ENCODE measurements around the gene BMP10. TPM values are rescaled to one million over a fixed set of nuclear protein-coding genes. Genes with fewer than 3 reads are reported as not detected.

The BMP10 gene, protein sequence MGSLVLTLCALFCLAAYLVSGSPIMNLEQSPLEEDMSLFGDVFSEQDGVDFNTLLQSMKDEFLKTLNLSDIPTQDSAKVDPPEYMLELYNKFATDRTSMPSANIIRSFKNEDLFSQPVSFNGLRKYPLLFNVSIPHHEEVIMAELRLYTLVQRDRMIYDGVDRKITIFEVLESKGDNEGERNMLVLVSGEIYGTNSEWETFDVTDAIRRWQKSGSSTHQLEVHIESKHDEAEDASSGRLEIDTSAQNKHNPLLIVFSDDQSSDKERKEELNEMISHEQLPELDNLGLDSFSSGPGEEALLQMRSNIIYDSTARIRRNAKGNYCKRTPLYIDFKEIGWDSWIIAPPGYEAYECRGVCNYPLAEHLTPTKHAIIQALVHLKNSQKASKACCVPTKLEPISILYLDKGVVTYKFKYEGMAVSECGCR
- total RNA-seq, result not detected in 2 replicates
- long read RNA-seq, result 0 reads

DNA sequence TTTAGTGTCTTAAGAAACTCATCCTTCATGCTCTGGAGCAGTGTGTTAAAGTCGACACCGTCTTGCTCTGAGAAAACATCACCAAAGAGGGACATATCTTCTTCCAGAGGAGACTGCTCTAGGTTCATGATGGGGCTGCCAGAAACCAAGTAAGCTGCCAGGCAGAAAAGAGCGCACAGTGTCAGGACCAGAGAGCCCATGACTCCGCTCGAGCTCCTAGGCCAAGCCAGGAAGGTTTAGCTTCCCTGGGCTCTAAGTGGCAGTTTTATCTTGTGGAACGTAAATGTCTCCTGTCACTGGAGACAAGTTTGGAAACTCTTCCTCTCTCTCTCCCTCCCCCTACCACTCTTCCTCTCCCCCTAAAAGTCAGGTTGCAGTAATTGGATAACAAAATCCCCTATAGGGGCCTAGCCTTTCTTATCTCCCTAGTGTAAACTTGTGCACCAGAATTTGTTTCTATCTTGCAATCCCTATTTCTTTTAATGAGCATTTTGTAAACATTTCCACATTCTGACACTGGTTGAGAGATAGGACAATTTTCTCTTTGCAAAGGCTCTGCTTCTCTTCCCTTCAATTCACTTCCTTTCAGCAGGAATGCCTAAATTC, at the start of gene BMP10:
BMP10 (minus strand) TSS at position 239 of the 606 bp plus-strand sequence; CDS start at position 200, 39 bp downstream.
- H3K27ac Mint-ChIP-seq (ENCODE audit: unreplicated experiment), result no peak within 1 kb of the TSS

DNA sequence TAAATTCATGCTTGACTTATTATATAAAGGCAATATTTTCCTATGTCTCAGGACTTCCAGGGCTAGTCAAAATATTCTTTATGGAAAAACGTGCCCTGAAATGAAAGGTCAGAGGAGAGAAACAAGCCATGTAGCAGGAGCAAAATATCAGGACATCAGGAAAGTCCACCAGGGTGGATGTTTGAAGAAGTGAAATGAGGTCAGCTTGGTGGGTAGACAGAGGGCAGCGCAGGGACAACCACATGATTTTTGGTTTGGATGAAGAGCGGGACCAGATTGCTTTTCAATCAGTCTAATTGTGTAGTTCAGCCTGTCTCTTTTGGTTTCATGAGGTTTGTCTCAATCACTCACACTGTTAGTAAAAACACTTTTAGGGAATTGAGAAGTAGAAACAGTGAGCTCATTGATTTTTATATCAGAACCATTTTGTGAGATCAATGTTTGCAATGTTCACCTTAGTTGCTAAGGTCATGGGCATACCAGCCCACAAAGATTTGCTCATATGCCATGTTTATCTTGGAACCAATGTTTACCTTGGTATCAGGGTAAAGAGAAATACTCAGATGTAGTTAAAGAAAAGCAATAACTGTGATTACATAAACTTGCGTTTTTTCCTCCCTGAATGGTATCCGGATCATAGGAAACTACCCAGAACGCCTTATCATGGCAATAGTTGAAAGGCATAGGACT, 49.4 kb upstream of the BMP10 start:
- H3K27ac Mint-ChIP-seq (ENCODE audit: unreplicated experiment), result no peak overlapping the region
- TF ChIP-seq, protein P1, sequence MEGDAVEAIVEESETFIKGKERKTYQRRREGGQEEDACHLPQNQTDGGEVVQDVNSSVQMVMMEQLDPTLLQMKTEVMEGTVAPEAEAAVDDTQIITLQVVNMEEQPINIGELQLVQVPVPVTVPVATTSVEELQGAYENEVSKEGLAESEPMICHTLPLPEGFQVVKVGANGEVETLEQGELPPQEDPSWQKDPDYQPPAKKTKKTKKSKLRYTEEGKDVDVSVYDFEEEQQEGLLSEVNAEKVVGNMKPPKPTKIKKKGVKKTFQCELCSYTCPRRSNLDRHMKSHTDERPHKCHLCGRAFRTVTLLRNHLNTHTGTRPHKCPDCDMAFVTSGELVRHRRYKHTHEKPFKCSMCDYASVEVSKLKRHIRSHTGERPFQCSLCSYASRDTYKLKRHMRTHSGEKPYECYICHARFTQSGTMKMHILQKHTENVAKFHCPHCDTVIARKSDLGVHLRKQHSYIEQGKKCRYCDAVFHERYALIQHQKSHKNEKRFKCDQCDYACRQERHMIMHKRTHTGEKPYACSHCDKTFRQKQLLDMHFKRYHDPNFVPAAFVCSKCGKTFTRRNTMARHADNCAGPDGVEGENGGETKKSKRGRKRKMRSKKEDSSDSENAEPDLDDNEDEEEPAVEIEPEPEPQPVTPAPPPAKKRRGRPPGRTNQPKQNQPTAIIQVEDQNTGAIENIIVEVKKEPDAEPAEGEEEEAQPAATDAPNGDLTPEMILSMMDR (conservative IDR thresholded peaks at IDR 0.05), result no peak
- H3K9me3 Mint-ChIP-seq, result no peaks in the 10 kb centered on the region
- no peak overlapping the region for H3K4me3 Mint-ChIP-seq
- no peaks in the 10 kb centered on the region for H3K4me1 Mint-ChIP-seq
- peaks cover 7% of the 10 kb centered on the region for H3K27me3 Mint-ChIP-seq (ENCODE audit: low read depth)
- H3K36me3 Mint-ChIP-seq (ENCODE audit: low read depth), result no peaks in the 10 kb centered on the region
- DNase-seq (ENCODE audit: low read depth, low spot score), result no peak

More for the DNA sequence above, at the start of gene BMP10:
- H3K36me3 Mint-ChIP-seq (ENCODE audit: low read depth), result no peaks in the 10 kb centered on the region
- no peak within 1 kb of the TSS for H3K4me3 Mint-ChIP-seq
- no peaks in the 10 kb centered on the region for H3K4me1 Mint-ChIP-seq
- H3K9me3 Mint-ChIP-seq, result no peaks in the 10 kb centered on the region
- no peak for DNase-seq (ENCODE audit: low read depth, low spot score)
- H3K27me3 Mint-ChIP-seq (ENCODE audit: low read depth), result no peaks in the 10 kb centered on the region
- TF ChIP-seq, protein P1 (conservative IDR thresholded peaks at IDR 0.05), result no peak

DNA sequence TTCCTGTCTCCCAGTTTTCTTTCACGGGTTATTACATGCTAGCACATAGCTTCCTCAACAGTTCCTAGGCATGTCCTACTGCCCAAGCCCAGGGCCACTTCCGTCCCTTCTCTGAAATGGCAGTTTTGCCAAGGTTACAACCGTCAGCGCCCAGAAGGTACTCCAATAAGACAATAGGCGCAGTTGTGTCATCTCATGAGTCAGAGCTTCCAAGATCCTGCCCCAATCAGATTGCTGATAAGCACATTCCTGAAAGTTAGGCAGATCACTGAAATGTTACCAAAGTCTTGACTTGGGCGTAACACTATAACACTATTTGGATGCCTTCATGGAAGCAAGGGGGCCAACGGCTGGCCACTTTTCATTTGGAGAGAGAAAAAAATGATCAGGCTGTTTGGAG, 47.3 kb upstream of the BMP10 start:
- Mint-ChIP-seq H3K27ac (ENCODE audit: unreplicated experiment) (no peak overlapping the region), H3K36me3 (ENCODE audit: low read depth) (no peaks in the 10 kb centered on the region), H3K4me1 (no peaks in the 10 kb centered on the region), H3K27me3 (ENCODE audit: low read depth) (no peaks in the 10 kb centered on the region), H3K9me3 (no peaks in the 10 kb centered on the region), H3K4me3 (no peak overlapping the region)
- no peak for DNase-seq (ENCODE audit: low read depth, low spot score)
- TF ChIP-seq, protein P1 (conservative IDR thresholded peaks at IDR 0.05), result no peak

DNA sequence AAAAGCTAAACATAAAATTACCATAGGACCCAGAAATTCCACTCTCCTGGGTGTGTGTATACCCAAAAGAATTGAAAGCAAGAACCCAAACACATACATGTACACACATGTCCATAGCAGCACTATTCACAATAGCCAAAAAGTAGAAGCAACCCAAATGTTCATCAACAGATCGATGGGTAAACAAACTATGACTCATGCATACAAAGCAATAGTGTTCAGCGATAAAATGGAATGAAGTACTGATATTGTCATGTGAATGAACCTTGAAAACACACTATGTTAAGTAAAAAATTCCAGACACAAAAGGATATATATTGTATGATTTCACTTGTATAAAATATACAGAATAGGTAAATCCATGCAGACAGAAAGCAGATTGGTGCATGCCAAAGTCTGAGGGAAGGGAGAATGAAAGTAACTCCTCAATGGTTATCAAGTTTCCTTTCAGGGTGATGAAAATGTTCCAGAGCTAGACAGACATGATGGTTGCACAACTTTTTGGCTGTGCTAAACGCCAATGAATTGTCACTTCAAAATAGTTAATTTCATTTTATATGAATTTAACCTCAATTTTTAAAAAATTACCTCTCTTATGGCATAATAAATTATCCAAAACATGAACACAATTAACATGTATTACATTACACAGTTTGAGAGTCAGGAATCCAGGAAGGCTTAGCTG, 46.0 kb upstream of the BMP10 start:
- DNase-seq (ENCODE audit: low read depth, low spot score), result no peak
- Mint-ChIP-seq H3K27ac (ENCODE audit: unreplicated experiment) (no peak overlapping the region), H3K36me3 (ENCODE audit: low read depth) (no peaks in the 10 kb centered on the region), H3K9me3 (no peaks in the 10 kb centered on the region), H3K27me3 (ENCODE audit: low read depth) (no peaks in the 10 kb centered on the region), H3K4me3 (no peak overlapping the region), H3K4me1 (no peaks in the 10 kb centered on the region)
- TF ChIP-seq, protein P1 (conservative IDR thresholded peaks at IDR 0.05), result no peak

DNA sequence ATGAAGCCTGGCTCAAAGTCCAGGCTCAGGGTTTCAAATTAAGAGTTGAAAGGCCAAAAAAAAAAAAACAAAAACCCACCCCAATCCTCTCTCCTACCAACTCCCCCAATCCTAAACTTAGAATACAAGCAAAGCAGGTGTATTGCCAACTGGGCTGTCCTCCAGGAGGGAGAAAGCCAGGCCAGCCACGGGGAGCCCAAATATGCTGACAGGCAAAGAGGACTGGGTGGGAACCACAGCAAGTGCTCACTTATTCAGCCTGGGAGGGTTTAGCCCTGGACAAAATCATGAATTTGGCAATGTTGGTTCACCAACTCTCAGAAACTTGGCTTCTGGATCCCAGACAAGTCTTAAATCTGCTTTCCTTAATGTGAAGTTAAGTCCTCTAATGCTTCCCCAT, 45.0 kb upstream of the BMP10 start:
- no peaks in the 10 kb centered on the region for H3K27me3 Mint-ChIP-seq (ENCODE audit: low read depth)
- no peaks in the 10 kb centered on the region for H3K9me3 Mint-ChIP-seq
- H3K36me3 Mint-ChIP-seq (ENCODE audit: low read depth), result no peaks in the 10 kb centered on the region
- TF ChIP-seq, protein P1 (conservative IDR thresholded peaks at IDR 0.05), result no peak
- H3K4me1 Mint-ChIP-seq, result no peaks in the 10 kb centered on the region
- H3K27ac Mint-ChIP-seq (ENCODE audit: unreplicated experiment), result no peak overlapping the region
- H3K4me3 Mint-ChIP-seq, result no peak overlapping the region
- no peak for DNase-seq (ENCODE audit: low read depth, low spot score)

All from neural crest cell (in vitro differentiated cells).